GM10248 (cell line): ENCODE results near the gene ULBP1.
"Not testable (repeated sequence)": the region's sequence is repeated elsewhere in the genome, so short reads cannot be mapped to it uniquely, and the experiment has no call there.

ENCODE experiments used
- CTCF ChIA-PET: fragments of 300-600 bp; sonication (Branson Sonifier 250); formaldehyde crosslinking; extraction: SDS; loops from one replicate; lab custom pipeline; 2021; ENCODE audit warnings: antibody characterized with exemption; lab: Yijun Ruan, JAX
- POLR2A ChIA-PET: fragments of 350-650 bp; sonication (Branson Sonifier 250); formaldehyde crosslinking; extraction: SDS; loops from one replicate; lab custom pipeline; 2020; ENCODE audit warnings: antibody characterized with exemption; lab: Yijun Ruan, JAX
- DNase-seq: peaks from one replicate; pipeline ENCODE4 v3.0.0; 2012; ENCODE audit errors: extremely low spot score
- TF ChIP-seq, protein P1 (sequence below): IDR thresholded peaks from 2 replicates; pipeline ENCODE4 v1.5.1; 2012; ENCODE audit warnings: mild to moderate bottlenecking, low read depth; ENCODE audit errors: extremely low read depth, missing control alignments, control extremely low read depth

The ULBP1 gene

DNA sequence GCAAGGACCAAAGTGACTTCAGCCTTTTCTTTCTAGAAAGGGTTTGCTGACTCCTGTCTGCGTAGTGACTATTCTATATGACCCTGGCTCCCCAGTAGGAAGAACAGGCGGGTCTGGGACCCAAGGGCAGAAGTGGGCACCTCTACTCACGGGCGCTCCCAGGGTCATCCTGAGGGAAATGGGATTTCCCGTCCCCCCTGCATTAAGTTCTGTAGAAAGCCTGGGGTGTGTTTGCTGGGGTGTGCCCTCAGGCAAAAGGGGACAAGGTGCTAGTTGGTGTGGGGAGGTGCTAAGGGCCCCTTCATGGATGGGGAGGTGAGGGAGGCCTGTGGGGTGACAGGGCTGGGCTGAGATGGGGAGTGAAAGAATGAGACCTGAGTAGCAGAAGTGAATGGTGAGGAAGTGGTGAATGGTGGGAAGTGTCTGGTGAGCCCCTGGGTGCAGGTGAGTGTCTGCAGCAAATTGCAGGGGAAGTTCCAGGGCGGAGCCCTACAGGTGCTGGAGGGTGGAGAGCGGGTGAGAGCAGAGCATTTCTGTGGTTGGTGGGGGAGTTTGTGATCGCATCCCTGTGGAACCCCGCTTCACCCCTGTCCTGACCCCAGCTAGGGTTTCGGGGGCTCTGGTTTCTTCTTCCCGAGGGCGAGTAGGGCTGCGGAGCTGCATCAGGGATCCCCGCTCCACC is 40.5 kb downstream of the ULBP1 start:
- ChIA-PET POLR2A (interaction anchor here (0.6 kb wide), 1 partner anchor 1080 kb away, joined by 4 read pairs; no protein-coding TSS in a partner anchor), CTCF (interaction anchor here (0.9 to 2.5 kb wide), 2 partner anchors 12 to 813 kb away, joined by 3 to 6 read pairs; no protein-coding TSS in a partner anchor)
- peak; percentile 60 for DNase-seq
- TF ChIP-seq, protein P1, sequence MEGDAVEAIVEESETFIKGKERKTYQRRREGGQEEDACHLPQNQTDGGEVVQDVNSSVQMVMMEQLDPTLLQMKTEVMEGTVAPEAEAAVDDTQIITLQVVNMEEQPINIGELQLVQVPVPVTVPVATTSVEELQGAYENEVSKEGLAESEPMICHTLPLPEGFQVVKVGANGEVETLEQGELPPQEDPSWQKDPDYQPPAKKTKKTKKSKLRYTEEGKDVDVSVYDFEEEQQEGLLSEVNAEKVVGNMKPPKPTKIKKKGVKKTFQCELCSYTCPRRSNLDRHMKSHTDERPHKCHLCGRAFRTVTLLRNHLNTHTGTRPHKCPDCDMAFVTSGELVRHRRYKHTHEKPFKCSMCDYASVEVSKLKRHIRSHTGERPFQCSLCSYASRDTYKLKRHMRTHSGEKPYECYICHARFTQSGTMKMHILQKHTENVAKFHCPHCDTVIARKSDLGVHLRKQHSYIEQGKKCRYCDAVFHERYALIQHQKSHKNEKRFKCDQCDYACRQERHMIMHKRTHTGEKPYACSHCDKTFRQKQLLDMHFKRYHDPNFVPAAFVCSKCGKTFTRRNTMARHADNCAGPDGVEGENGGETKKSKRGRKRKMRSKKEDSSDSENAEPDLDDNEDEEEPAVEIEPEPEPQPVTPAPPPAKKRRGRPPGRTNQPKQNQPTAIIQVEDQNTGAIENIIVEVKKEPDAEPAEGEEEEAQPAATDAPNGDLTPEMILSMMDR: no peak

DNA sequence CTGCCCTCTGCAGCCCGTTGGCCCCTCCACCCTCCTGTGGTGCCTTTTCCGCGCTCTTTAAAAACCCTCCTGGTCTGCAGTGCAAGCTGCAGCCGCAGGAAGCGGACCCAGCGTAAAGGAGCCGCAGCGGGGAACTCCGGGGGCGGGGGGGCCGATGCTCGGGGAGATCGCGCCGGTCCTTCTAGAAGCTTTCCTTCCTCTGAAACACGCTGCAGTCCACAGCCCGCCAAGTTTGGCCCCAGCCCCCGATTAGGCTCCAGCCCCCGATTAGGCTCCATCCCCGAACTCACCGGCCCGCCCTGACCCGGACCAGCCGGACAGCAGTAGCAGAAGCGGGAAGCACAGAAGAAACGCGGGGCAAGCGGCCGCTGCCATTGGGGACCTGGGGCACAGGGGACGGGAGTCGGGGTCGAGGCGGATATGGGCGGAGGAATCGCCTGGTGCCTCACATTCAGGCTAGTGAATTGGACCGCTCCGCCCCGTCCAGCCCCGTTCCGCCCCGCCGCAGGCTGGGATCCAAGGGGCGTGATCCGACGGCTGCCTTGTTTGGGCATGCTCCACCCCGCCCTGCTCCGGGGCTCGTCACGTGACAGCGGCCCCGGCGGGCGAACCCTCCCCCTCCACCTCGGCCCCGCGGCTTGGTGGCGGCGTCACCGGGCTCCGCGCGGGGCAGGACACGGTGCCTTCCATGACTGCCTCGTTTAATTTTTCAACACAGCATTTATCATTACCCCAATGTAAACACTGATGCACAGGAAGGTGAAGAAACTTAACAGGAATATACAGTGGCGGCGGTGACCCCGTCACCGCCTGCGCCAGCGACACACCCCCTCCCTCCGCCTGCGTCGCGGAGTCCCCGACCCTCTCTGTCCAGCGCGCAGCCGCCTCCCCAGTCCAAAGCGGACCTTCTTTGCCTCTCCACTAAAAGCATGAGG is 41.3 kb downstream of the ULBP1 start:
- peak; percentile 88 for DNase-seq
- ChIA-PET POLR2A (interaction anchor here (0.6 kb wide), 1 partner anchor 1081 kb away, joined by 4 read pairs; no protein-coding TSS in a partner anchor), CTCF (interaction anchor here (0.9 to 2.5 kb wide), 2 partner anchors 11 to 813 kb away, joined by 3 to 6 read pairs; no protein-coding TSS in a partner anchor)
- TF ChIP-seq, protein P1: no peak

DNA sequence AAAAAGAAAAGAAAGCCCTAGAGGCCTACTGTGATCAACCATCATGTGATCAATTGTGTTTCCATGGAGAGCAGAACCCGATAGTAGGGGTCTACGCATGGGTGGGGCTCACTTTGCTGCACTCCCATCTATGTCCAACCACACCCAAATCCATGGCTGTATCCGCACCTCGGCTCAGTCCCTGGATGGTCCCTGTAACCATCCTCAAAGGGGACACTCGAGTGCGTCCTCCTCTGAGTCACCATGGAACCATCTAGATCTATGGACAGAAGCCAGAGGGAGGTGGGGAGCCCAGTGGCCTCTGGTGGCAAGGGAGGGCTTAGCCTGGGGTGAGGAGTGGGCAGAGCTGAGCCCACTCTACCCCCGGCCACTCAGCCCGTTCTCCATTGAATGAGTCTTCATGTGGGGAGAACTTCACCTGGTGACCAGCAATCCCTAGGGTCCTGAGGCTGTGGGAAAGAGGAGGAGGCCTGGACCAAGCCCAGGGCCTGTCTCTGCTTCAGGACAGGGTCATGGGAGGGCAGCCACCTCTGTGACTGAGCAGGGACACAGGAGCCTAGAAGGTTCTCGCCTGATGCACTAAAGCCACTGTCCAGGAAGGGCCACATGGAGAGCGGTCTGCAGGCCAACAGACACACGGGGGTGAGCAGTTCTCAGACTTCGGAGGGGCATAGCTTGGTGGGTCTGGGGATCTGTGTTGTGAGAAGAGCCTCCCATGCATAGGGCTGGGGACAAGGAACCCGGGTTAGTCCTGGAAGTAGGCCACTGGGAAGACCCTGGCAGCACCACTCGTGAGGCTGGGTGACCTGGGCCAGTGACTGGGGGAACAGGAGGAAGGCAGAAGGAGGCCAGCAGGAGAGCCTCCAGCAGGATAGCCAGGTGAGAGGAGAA is 42.3 kb downstream of the ULBP1 start:
- POLR2A ChIA-PET: no interaction called here
- no peak for DNase-seq
- TF ChIP-seq, protein P1: no peak
- CTCF ChIA-PET: interaction anchor here (1.5 to 1.9 kb wide), 2 partner anchors 11 to 15 kb away, joined by 5 read pairs; no protein-coding TSS in a partner anchor

DNA sequence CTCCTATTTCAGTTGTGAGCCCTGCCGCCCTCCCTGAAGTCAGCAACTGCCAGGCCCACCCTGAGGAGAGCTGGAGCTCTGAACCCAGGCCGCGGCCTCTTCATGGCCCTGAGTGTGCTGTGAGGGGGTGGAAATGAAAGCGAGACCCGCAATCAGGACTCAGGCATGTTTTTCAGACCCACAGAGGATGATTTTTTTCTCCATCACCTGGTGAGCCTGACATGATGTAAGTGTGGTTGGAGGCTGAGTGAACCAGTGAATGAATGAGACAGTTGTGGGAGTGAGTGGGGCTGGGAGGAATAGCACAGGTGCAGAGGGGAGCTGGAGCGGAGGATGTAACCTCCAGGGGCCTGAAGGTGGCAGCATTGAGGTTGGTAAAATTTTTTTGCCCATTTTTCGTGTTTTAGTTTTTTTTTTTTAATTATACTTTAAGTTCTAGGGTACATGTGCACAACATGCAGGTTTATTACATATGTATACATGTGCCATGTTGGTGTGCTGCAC is 43.3 kb downstream of the ULBP1 start:
- POLR2A ChIA-PET: no interaction called here
- CTCF ChIA-PET: interaction anchor here (0.7 to 1.9 kb wide), 6 partner anchors 10 to 58 kb away, joined by 3 to 5 read pairs (median 4); no protein-coding TSS in a partner anchor
- TF ChIP-seq, protein P1: peak; percentile 40
- DNase-seq: peak; percentile 58

DNA sequence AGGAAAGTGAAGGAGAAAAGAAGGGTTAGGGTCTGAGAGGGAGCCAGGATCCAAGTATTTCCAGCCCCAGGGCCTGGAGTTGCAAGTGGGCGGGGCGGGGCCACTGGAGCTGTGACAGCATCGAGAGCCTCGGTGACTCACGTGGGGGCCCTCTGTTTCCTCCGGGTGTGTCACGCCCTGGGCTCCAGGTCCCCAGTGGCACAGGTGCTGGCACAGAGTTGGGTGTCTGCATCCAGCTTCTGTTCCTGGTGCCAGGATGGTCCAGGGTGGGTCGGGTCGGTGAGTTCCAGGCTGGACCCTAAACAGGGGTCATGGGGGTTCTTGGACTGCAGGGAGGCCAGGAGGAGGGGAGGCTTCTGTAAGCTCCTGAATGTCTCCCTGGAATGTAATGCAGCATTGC is 44.8 kb downstream of the ULBP1 start:
- CTCF ChIA-PET: interaction anchor here (1.1 to 2.3 kb wide), 2 partner anchors 36 to 74 kb away, joined by 3 to 7 read pairs; no protein-coding TSS in a partner anchor
- TF ChIP-seq, protein P1: no peak
- POLR2A ChIA-PET: no interaction called here
- DNase-seq: no peak

DNA sequence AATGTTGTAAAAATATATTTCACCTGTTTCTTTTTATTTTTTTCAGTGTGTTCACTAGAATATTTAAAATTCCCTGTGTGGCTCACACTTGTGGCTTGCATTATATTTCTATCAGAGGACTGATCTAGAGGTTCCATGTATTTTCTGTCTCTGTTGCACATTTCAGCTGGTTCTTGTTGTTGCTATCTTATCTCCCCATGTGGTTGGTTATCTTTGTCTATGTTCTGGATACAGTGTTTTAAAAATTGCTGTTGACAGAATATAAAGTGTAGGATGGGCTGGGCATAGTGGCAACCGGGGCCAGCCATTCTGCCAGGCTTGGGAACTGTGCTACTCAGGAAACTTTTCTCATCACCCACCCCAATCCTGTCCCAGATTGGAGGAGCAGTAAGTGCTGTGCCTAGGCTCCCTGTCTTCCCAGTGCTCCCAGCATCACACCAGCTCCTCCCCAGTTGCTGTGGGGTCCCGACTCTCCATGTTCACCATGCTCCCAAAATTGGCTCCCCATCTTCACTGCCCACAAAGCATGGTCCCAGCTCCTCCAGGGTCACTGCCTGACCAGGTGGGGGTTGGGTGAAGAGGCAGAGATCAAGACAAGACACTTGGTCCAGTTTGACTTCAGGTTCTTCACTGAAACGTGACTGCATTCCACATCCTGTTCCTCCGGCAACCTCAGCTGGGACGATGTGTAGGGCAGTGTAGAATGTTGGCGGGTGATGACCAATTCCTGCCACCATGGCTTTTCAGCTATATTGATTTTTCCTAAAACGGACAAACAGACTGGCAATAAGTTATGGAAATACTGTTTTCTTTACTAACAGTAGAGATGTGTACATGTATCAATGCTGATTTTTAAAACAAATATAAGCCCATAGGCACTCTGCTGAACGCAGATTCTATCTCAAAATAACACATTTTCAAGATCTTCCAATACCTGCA is 49.4 kb downstream of the ULBP1 start:
- POLR2A ChIA-PET, DNase-seq, CTCF ChIA-PET: not testable (repeated sequence)

DNA sequence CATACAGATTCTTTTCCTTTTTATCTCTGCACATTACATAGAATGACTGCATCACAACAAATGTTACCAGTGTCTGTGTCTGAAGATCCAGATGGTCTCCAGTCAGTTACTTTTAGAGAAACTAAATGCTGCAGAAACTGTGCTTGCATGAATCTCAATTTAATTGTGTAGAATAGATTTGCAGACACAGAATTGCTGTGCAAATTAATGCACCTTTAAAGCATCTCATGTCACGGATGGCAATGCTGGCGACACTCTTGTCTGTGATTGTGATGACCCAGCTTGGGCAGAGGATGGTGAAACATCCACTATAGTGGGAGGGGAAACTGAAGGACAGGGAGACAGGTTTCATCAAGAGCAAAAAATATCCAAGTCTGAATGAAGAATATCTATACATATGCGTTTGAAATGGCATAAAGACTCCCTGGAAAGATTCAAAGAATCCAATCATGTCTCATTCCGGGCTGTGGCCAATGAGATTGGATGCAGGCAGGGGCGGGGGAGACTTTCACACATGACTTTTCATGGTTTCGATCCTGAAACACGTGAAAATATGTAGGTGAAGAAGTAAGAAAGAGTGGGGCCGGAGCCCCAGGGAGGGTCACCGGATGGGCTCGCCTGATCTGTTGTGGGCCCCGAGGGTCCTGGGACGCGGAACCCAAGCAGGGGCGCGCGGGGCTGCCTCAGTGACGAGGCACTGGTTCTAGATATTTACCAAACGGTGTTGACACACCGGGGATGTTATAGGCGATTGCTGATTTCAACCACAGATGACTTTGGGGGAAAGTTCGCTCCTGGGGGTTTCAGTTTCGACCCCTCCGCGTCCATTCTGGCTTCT is 50.3 kb downstream of the ULBP1 start:
- POLR2A ChIA-PET, CTCF ChIA-PET, DNase-seq: not testable (repeated sequence)
